Measurements from ENCODE around the gene MFSD6.

DNA sequence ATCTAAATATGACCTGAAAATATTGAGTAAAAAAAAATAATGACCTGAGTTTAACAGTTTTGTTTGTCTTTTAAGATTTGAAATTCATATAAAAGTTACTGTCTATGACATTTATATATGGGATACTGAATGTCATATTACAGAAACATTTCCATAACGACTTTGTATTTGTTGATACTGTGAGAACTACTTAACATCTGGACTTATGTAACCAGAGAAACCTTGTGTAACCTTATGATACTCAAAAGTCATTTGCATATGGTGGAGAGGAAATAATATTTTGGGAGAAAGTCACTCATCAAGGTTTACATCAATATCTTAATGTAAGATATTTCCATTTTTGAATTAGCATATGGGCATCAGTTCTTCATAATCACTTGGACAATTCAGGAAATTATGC lies 12.6 kb downstream of the MFSD6 start:
- TF ChIP-seq, protein P1, sequence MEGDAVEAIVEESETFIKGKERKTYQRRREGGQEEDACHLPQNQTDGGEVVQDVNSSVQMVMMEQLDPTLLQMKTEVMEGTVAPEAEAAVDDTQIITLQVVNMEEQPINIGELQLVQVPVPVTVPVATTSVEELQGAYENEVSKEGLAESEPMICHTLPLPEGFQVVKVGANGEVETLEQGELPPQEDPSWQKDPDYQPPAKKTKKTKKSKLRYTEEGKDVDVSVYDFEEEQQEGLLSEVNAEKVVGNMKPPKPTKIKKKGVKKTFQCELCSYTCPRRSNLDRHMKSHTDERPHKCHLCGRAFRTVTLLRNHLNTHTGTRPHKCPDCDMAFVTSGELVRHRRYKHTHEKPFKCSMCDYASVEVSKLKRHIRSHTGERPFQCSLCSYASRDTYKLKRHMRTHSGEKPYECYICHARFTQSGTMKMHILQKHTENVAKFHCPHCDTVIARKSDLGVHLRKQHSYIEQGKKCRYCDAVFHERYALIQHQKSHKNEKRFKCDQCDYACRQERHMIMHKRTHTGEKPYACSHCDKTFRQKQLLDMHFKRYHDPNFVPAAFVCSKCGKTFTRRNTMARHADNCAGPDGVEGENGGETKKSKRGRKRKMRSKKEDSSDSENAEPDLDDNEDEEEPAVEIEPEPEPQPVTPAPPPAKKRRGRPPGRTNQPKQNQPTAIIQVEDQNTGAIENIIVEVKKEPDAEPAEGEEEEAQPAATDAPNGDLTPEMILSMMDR (IDR thresholded peaks at IDR 0.05) = no peak
- no peak for TF ChIP-seq POLR2A (IDR thresholded peaks at IDR 0.05)
